ENCODE measurements around the gene ETV3L.

GRCh38 chr1:157091668-157092273, 7.8 kb downstream of the ETV3L start:
- TF ChIP-seq CEBPB (IDR thresholded peaks at IDR 0.05; ENCODE audit: low read depth, low read length) (no peak), ATF3 (IDR thresholded peaks at IDR 0.05; ENCODE audit: insufficient read depth, low read depth, low read length) (no peak), POLR2A (IDR thresholded peaks at IDR 0.05; ENCODE audit: control extremely low read depth in 1 of 2, low read depth in 2 of 2, low read length in 2 of 2) (no peak), SP2 (IDR thresholded peaks at IDR 0.05; ENCODE audit: low read length) (no peak), MAX (IDR thresholded peaks at IDR 0.05) (no peak), CHD2 (IDR thresholded peaks at IDR 0.05; ENCODE audit: low read length) (no peak), EP300 (IDR thresholded peaks at IDR 0.05; ENCODE audit: borderline replicate concordance in 1 of 2, low read depth in 2 of 2, low read length in 2 of 2) (no peak), BRCA1 (IDR thresholded peaks at IDR 0.05; ENCODE audit: low read depth, low read length) (no peak), TCF12 (IDR thresholded peaks at IDR 0.05; ENCODE audit: low read depth, low read length) (no peak), YY1 (IDR thresholded peaks at IDR 0.05; ENCODE audit: low read depth, low read length) (no peak), CBX8 (IDR thresholded peaks at IDR 0.05; ENCODE audit: borderline replicate concordance, low read depth, low read length) (no peak), POLR2AphosphoS5 (IDR thresholded peaks at IDR 0.05; ENCODE audit: low read depth, low read length) (no peak)
- TF ChIP-seq, protein P1, sequence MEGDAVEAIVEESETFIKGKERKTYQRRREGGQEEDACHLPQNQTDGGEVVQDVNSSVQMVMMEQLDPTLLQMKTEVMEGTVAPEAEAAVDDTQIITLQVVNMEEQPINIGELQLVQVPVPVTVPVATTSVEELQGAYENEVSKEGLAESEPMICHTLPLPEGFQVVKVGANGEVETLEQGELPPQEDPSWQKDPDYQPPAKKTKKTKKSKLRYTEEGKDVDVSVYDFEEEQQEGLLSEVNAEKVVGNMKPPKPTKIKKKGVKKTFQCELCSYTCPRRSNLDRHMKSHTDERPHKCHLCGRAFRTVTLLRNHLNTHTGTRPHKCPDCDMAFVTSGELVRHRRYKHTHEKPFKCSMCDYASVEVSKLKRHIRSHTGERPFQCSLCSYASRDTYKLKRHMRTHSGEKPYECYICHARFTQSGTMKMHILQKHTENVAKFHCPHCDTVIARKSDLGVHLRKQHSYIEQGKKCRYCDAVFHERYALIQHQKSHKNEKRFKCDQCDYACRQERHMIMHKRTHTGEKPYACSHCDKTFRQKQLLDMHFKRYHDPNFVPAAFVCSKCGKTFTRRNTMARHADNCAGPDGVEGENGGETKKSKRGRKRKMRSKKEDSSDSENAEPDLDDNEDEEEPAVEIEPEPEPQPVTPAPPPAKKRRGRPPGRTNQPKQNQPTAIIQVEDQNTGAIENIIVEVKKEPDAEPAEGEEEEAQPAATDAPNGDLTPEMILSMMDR (IDR thresholded peaks at IDR 0.05; ENCODE audit: control extremely low read depth in 1 of 3, insufficient read depth in 1 of 3, low read depth in 1 of 3, low read length in 3 of 3) = no peak
